ENCODE measurements around the gene TCHP.

DNA sequence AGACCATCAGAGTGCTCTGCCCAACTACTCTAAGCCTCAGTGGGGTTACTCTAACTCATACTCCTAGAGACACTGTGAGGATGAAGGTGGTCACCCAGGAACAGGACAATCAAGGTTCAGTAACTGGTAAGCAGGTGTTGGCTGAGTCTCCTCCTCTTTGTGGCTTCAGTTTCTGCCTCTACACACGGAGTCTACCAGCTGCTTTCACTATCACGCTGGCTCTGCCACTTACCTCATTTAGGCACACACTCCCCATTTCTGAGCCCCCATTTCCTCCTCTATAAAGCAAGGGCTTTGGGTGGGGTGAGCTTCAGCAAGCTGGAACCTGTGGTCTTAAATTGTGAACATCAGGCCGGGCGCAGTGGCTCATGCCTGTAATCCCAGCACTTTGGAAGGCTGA lies 7.3 kb upstream of the TCHP start:
- no peak for TF ChIP-seq GATA2 (IDR thresholded peaks at IDR 0.05; ENCODE audit: low read depth, low read length)
- no peak for TF ChIP-seq GATA3 (IDR thresholded peaks at IDR 0.05; ENCODE audit: low read depth, low read length)

Data from SH-SY5Y (cell line).